SK-N-MC (cell line): ENCODE measurements around the gene CLEC16A.

Source experiments
- DNase-seq: peaks from one replicate; pipeline ENCODE4 v3.0.0-alpha.2; 2011; ENCODE audit warnings: low read depth, low spot score
- H3K27ac ChIP-seq: fragments of 200-600 bp; sonication (generic); 2 replicates; pipeline ENCODE4 v1.5.1; 2016; ENCODE audit warnings: mixed run types
- H3K36me3 ChIP-seq: fragments of 200-600 bp; sonication (generic); 2 replicates; pipeline ENCODE4 v1.6.1; 2017; ENCODE audit warnings: antibody characterized with exemption, low read length, mixed read lengths; ENCODE audit not compliant: insufficient read depth
- H3K4me3 ChIP-seq: fragments of 200-600 bp; sonication (generic); 2 replicates; pipeline ENCODE4 v1.5.1; 2016
- H3K9ac ChIP-seq: fragments of 200-600 bp; sonication (generic); 2 replicates; pipeline ENCODE4 v1.8.0; 2017; ENCODE audit warnings: mixed run types, mixed read lengths; ENCODE audit not compliant: insufficient read length
- H3K9me3 ChIP-seq: fragments of 200-600 bp; sonication (generic); 2 replicates; pipeline ENCODE4 v1.6.1; 2017; ENCODE audit warnings: low read depth, mild to moderate bottlenecking, antibody characterized with exemption, low read length, moderate library complexity, mixed read lengths
- EZH2 ChIP-seq: fragments of 200-600 bp; sonication (generic); IDR thresholded peaks from one replicate; pipeline ENCODE4 v1.6.1; 2017; ENCODE audit warnings: antibody characterized with exemption
- FOXP2 ChIP-seq: optimal IDR thresholded peaks from 2 replicates; pipeline ENCODE3; 2011; ENCODE audit warnings: mild to moderate bottlenecking, moderate library complexity; ENCODE audit not compliant: insufficient read depth; ENCODE audit errors: extremely low read length, control extremely low read depth
- POLR2AphosphoS5 ChIP-seq: IDR thresholded peaks from 2 replicates; pipeline ENCODE4 v1.6.1; 2012; ENCODE audit warnings: mild to moderate bottlenecking, low read depth, low read length, borderline replicate concordance

CLEC16A gene

GRCh38 chr16:11056090-11056992 lies 112.0 kb downstream of the CLEC16A start:
- DNase-seq: no peak
- H3K9ac ChIP-seq: no peak overlapping the region
- no peak overlapping the region for H3K4me3 ChIP-seq
- H3K9me3 ChIP-seq: no peaks in the 10 kb centered on the region
- H3K36me3 ChIP-seq: no peaks in the 10 kb centered on the region
- TF ChIP-seq EZH2 (no peak), FOXP2 (no peak), POLR2AphosphoS5 (no peak)
- H3K27ac ChIP-seq: no peak overlapping the region

- Histone ChIP-seq H3K9me3 (no peaks in the 10 kb centered on the region), H3K9ac (no peak overlapping the region), H3K27ac (no peak overlapping the region), H3K4me3 (no peak overlapping the region), H3K36me3 (no peaks in the 10 kb centered on the region)
- no peak for DNase-seq
- TF ChIP-seq EZH2: no peak
- TF ChIP-seq POLR2AphosphoS5: no peak
- no peak for TF ChIP-seq FOXP2
Measured at GRCh38 chr16:11056993-11057649, 112.8 kb downstream of the CLEC16A start.

GRCh38 chr16:11057711-11058345 lies 113.5 kb downstream of the CLEC16A start:
- Histone ChIP-seq H3K27ac (no peak overlapping the region), H3K4me3 (no peak overlapping the region), H3K9me3 (no peaks in the 10 kb centered on the region), H3K9ac (no peak overlapping the region), H3K36me3 (no peaks in the 10 kb centered on the region)
- TF ChIP-seq EZH2: no peak
- no peak for TF ChIP-seq POLR2AphosphoS5
- no peak for TF ChIP-seq FOXP2
- no peak for DNase-seq

- TF ChIP-seq EZH2: no peak
- TF ChIP-seq FOXP2: no peak
- no peak for TF ChIP-seq POLR2AphosphoS5
- Histone ChIP-seq H3K9ac (no peak overlapping the region), H3K4me3 (no peak overlapping the region), H3K27ac (no peak overlapping the region), H3K36me3 (no peaks in the 10 kb centered on the region), H3K9me3 (no peaks in the 10 kb centered on the region)
- no peak for DNase-seq
Measured at GRCh38 chr16:11058832-11059231, 114.5 kb downstream of the CLEC16A start.

- no peak overlapping the region for H3K4me3 ChIP-seq
- H3K27ac ChIP-seq: no peak overlapping the region
- no peak for DNase-seq
- TF ChIP-seq POLR2AphosphoS5 (no peak), EZH2 (no peak), FOXP2 (no peak)
- no peaks in the 10 kb centered on the region for H3K9me3 ChIP-seq
- H3K9ac ChIP-seq: no peak overlapping the region
- no peaks in the 10 kb centered on the region for H3K36me3 ChIP-seq
Measured at GRCh38 chr16:11059588-11059987, 115.2 kb downstream of the CLEC16A start.

GRCh38 chr16:11060364-11060763 lies 116.0 kb downstream of the CLEC16A start:
- no peak overlapping the region for H3K9ac ChIP-seq
- no peaks in the 10 kb centered on the region for H3K36me3 ChIP-seq
- H3K27ac ChIP-seq: no peak overlapping the region
- no peak for TF ChIP-seq POLR2AphosphoS5
- no peak for TF ChIP-seq EZH2
- TF ChIP-seq FOXP2: no peak
- H3K4me3 ChIP-seq: no peak overlapping the region
- DNase-seq: no peak
- no peaks in the 10 kb centered on the region for H3K9me3 ChIP-seq

GRCh38 chr16:11060842-11061241 lies 116.5 kb downstream of the CLEC16A start:
- Histone ChIP-seq H3K9ac (no peak overlapping the region), H3K4me3 (no peak overlapping the region), H3K27ac (no peak overlapping the region), H3K9me3 (no peaks in the 10 kb centered on the region), H3K36me3 (no peaks in the 10 kb centered on the region)
- TF ChIP-seq EZH2 (no peak), POLR2AphosphoS5 (no peak), FOXP2 (no peak)
- DNase-seq: no peak

GRCh38 chr16:11061629-11062270 lies 117.4 kb downstream of the CLEC16A start:
- Histone ChIP-seq H3K9me3 (no peaks in the 10 kb centered on the region), H3K4me3 (no peak overlapping the region), H3K27ac (no peak overlapping the region), H3K36me3 (no peaks in the 10 kb centered on the region), H3K9ac (no peak overlapping the region)
- TF ChIP-seq POLR2AphosphoS5 (no peak), EZH2 (no peak), FOXP2 (no peak)
- no peak for DNase-seq
